ENCODE measurements around the gene RNFT2.
"Not testable (repeated sequence)": the region's sequence is repeated elsewhere in the genome, so short reads cannot be mapped to it uniquely, and the experiment has no call there.

Gene RNFT2

DNA sequence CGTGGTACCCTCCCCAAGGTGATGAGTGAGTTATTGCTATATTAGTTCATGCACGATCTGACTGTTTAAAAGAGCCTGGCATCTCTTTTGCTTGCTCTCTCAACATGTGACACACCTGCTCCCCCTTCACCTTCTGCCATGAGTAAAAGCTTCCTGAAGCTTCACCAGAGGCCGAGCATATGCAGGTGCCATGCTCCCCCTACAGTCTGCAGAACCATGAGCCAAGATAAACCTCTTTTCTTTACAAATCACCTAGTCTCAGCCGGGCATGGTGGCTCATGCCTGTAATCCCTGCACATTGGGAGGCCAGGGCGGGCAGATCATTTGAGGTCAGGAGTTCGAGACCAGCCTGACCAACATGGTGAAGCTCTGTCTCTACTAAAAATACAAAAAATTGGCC, 61.8 kb downstream of the RNFT2 start:
- no peak for FAIRE-seq

DNA sequence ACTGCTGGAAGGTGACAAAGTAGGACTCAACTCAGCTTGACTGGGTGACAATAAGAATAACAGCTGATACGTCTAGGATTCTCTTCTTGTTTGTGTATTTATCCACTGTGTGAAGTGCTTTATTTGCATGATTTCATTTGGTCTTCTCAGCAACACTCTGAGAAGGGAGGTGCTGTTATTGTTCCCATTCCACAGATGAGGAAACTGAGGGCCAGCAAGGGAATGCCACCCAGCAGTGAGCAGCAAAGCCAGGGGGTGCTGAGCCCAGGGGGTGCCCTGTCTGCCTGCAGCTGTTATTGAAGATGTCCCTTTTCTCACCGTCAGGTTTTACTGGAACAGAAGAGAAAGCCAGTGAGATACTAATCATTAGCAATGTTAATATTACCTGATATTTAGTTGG, 62.8 kb downstream of the RNFT2 start:
- FAIRE-seq = no peak

DNA sequence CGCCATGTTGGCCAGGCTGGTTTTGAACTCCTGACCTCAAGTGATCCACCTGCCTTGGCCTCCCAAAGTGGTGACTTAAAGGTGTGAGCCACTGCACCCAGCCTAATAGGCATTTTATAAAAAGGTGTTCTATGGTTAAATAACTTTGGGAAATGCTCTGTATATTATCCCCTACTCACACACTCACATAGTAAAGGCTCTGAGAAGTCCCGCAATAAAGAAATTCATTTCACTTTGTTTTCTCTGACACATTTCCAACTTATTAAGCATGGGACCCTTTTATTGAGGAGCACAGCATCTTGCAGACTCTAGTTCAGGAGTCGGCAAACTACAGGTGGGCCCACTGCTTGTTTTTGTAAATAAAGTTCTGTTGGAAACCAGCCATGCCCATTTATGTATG, 63.9 kb downstream of the RNFT2 start:
- no peak for FAIRE-seq

DNA sequence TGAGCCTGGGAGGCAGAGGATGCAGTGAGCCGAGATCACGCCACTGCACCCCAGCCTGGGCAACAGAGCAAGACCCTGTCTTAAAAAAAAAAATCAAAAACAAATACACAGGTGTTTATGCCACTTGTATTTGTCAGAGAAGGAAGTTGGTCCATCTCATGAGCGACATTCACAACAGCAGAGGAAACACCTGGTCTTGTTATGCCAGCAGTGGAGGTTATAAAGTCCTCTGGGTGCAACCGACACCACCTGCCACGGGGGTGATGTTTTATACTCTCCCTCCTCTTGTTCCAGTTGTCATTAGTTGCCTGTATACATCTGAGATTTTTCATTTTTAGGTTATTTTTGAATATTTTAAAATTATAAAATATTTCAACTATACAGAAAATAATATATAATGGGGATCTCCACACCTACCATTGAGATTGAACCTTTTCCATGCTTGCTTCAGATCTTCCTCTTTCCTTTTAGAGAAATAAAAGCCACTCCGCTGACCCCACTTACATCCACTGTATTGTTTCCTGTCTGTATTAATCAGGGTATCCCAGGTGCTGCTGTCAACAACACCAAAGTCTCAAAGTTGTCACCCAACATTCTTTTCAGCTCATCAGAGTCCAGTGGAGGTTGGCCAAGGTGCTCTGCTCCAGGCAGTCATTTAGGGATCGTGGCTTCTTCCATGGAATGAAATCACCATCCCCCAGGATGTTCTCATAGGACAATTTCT, 65.1 kb downstream of the RNFT2 start:
- FAIRE-seq = no peak

DNA sequence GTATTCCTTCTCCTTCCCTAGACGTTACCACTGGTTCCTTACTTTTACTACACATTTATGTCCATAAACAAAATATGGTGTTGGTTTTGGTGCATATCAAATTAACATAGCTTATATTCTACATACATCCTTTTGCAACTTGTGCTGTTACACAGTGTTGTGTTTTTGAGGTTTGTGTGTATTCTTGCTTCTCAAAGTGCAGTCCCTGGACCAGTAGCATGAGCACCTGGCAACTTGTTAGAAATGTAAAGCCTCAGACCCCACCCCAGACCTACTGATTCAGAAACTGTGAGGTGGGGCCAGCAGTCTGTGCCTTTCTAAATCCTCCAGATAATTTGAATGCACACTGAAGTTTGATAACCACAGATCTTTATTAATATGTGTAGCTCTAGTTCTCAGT, 65.9 kb downstream of the RNFT2 start:
- FAIRE-seq = no peak

DNA sequence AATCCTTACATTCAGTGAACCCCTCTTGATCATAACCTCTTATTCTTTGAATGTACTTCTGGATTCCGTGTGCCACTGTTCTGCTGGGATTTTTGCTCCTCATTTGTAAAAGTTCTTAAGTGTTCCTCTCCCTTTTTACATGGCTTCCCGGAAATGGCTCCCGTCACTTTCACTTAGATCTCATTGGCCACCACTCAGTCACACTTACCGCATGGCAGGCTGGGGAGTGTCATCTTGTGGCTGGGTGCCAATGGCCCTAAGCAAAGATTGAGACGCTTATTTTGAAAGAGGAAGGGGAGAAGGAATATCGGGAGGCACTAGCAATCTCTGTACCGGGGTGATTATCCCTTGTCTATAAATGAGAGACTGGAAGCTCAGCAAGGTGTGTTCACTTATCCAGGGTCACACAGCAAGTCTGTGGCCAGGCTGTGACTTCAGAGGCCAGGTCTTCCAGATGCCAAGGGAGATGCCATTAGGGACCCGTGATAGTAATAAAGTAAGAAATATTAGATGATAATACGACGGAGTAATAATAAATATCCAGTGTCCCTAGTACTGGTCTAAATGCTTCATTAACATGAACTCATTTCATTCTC, 68.8 kb downstream of the RNFT2 start:
- no peak for FAIRE-seq

DNA sequence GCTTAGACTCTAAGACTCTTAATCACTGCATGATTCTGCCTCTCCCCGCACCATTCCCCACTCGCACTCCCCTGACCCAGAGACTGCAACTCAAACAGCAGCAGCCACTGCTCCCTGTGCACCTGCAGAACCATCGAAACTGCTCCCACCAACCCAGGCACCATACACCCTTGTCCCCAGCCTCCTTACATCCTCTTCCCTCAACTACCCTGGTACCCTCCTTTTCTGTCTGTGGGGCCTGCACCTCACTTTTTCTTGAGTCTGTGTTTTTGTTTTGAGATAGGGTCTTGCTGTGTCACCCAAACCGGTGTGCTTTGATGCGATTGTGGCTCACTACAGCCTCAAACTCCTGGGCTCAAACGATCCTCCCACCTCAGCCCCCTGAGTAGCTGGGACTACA, 69.4 kb downstream of the RNFT2 start:
- FAIRE-seq = no peak

DNA sequence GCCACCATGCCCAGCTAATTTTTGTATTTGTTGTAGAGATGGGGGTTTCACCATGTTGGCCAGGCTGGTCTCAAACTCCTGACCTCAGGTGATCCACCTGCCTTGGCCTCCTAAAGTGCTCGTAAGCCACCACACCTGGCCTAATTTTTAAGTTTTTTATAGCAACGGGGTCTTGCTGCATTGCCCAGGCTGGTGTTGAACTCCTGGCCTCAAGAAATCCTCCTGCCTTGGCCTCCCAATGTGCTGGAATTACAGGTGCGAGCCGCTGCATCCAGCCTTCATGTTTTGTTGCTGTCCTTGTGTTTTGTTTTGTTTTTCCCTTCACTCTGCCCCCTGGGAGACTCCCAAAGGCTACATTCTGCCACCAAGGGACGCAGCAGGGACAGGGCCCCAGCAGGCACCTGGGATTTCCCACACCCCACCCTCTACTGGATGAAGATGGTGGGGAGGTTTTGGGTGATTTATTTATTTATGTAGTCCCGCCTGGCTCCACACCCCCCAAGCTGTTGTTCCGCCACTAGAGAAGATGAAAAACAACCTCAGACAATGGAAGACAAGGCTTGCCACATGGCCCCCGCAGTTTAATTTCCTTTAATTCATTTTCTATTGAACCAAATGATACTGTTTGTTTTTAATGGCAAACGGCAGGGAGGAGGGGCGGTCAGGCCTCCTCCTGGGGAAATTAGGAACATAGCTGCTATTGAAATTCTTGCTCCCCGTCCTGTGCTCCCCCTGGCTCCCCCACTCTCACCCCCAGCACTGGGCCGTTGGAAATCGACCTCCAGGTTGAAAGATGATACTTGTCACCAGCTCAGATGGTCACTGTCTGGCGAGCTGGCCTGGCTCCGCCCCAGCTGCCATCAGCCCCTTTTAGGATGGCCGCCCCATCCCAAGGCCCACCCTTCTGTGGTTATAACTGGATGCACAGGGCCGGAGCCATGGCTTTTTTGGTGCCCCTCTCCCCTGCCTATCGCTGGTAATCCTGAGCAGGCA, 70.3 kb downstream of the RNFT2 start:
- FAIRE-seq = no peak

DNA sequence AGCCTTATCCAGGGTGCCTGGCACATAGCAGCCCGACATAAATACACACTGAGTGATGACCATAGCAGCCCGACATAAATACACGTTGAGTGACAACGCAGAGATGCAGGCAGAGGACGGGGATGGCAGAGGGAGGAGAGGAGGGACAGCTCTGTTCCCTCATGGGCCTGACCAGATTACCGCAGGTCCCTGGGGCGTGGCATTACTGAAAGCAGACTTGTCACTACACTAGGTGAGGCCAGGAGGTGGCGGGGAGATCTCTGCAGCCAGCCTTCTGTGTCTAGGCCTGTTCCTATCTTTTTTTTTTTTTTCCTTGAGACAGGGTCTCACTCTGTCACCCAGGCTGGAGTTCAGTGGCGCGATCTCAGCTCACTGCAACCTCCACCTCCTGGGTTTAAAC, 74.1 kb downstream of the RNFT2 start:
- no peak for FAIRE-seq

DNA sequence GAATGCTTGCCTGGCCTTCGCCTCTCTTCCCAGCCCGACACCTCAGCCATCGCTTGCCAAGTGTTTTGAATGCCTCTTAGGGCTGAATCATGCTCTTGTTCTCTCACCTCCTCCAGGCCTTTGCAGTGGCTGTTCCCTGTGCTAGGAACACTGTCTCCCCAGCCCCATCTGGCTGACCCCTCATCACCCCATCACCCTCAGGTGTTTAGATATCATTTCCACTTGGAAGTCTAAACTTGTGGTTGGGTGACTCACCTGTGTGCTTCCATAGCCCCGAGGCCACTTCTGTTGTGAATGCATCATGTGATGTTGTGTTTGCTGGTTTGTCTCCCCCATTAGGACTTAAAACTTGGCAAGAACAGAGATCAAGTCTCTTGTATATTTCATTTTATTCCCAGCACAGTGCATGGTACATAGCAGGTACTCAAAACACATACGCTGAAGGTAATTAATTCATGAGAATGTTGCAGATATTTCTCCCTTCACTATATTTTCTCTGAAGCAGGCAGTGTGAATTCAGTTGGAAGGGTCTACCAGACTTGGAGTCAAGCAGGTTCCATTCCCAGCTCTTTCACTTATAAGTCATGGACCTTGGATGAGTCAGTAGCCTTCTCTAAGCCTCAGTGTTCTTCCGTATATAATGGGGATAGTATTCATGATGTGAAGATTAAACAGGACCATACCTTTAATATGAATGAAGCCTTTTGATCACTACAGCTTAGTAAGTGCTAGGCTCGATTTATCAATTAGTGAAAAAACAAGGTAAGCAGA, 75.3 kb downstream of the RNFT2 start:
- no peak for FAIRE-seq

DNA sequence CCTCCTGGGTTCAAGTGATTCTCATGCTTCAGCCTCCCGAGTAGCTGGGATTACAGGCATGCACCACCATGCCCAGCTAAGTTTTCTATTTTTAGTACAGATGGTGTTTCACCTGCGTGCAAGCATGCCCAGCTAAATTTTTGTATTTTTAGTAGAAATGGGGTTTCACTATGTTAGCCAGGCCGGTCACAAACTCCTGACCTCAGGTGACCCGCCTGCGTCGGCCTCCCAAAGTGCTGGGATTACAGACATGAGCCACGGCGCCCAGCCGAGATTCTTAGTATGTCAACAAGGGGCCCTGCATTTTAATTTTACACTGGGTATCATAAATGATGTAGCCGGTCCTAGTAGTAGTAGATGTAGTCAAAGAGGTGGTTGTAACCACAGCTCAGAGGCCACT, 76.7 kb downstream of the RNFT2 start:
- FAIRE-seq = not testable (repeated sequence)

DNA sequence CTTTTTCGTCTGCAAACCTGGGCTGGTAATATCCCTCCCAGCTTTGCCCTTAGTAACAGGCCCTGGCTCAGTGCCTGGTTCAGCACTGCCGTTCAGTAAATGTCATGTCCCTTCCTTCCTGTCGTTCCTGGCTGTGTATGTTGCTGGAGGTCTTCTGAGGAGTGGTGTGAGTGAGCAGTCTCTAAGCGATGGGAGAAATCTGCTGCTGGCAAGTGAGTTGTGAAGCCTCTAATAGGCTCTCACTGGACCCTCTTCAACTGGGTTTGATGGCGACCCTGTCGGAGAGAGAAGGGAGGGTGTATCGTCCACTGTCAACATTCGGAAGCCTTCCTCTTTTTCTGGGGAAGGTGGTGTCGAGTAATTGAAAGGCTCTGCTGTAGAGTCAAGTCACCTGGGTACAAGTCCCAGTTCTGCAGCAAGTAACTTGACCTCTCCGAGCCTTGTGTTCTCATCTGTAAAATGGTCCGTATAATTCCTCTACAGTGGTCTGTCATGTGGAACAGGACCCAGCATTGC, 80.3 kb downstream of the RNFT2 start:
- no peak for FAIRE-seq

DNA sequence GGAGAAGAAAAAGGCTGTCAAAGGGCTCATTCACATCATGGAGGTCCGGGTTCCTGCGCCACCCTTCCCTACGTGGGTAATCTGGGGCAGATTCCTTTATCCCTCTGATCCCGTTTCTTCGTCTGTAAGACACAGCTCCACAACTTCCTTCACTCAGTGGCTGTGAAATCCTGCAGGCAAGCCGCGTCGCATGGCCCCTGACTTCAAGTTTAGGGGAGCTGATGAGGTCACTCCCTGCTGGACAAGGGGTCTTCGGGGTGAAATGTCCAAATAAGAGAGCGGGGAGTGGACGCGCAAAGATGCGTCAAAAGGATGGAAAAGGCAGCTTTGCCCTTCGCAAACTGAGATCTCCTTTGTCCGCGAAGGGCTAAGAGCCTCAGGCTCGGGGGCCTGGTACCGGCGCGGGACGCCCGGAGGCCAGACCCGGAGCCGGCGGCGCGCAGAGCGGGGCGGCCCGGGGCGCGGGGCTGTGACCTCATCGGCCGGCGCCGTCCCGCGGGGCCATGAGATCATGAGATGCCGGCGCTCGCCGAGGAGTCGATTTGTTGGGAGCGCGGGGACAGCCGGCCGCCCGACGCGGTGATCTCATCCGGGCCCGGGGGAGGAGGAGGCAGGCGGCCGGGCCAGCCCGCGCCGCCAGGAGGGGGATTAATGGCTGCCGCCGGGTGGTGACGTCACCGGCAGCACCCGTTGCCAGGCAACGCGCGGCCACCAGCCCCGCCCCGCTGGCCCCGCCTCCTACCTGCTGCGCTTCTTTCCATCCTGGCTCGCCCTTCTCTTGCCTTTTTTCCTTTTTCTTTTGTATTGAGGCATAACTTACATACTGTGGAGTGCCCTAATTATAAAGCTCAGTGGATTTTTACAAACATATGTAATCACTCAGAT, 81.1 kb downstream of the RNFT2 start:
- FAIRE-seq = no peak

DNA sequence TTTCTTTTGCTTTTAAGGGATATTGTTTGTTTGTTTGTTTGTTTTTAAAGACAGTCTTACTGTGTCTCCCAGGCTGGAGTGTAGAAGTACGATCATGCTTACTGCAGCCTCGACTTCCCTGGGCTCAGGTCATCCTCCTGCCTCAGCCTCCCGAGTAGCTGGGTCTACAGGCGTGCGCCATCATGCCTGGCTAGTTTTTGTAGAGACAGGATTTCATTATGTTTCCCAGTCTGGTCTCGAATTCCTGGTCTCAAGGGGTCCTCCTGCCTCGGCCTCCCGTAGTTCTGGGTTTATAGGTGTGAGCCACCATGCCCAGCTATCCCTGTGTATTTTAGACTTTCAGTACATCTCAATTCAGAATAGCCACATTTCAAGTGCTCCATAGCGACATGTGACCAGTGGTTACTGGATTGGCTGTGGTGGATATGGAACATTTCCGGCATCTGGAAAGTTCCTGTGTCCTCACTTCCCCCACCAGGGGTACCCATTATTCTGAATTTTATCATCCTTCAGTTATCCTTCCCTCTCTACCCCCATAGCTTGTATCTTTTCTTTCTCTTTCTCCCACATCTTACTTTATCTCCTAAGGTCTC, 82.0 kb downstream of the RNFT2 start:
- no peak for FAIRE-seq

DNA sequence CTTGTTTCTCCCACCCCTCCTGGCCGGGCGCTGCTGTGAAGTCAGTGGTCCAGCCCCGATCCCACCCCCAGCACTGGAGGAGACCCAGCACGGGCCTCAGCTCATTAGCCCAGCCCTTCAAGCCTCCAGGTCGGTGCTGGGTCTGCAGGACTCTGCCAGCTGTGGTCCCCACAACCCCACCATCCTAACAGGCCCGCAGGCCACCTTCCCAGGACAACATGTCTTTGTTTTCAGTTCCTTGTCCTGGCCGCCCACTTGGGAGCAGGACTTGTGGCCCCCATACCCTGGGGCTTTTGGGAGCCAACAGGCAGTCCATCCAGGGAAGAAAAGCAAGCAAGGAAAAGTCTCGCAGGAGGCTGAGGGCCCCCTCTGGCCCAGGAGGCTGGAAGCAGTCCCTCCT, 83.2 kb downstream of the RNFT2 start:
- no peak for FAIRE-seq

DNA sequence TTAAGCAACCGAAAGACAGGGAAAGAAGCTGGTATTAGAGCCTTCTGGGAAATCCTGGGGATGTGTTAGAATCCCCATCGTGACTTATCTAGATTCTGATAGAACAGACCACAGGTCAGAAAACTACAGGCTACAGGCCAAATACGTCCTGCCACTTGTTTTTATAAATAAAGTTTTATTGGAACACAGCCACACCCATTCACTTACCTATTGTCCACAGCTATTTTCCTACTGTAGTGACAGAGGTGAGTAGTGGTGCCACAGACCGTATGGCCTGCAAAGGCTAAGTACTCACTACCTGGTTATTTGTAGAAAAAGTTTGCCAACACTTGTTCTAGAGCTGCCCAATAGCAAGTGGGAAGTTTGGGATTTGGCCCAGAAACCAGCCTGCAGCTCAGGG, 89.3 kb downstream of the RNFT2 start:
- no peak for FAIRE-seq

DNA sequence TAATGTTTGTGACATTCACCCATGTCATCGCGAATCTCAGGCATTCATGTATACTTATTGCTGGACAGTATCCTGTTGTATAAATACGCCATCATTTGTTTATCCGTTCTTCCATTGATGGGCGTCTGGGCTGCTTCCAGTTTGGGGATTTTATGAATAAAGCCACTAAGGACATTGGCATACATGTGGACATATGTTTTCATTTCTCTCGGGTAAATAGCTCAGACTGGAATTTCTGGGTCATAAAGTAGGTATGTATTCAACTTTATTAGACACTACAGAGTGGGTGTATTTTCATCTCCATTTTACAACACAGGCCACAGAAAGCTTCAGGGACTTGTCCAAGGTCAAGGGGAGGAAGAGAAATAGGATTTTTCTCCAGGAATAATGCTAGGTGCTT, 94.2 kb downstream of the RNFT2 start:
- no peak for FAIRE-seq

DNA sequence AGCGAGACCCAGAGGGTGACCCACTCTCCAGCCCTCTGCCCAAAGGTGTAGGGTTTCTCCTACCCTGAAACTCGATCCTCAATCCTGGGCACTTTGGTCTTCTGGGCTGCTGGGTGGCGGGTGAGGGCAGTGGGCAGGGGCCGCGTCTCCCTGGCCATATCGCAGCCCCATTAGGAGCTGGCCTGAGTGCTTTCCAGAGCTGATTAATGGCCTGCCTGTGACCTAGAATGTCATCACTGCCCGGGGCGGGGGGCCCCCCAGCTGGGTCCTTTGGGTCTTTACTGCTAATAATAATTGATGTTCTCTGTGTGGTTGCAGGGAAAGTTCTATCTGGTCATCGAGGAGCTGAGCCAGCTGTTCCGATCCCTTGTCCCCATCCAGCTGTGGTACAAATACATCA, 95.4 kb downstream of the RNFT2 start:
- FAIRE-seq = no peak

DNA sequence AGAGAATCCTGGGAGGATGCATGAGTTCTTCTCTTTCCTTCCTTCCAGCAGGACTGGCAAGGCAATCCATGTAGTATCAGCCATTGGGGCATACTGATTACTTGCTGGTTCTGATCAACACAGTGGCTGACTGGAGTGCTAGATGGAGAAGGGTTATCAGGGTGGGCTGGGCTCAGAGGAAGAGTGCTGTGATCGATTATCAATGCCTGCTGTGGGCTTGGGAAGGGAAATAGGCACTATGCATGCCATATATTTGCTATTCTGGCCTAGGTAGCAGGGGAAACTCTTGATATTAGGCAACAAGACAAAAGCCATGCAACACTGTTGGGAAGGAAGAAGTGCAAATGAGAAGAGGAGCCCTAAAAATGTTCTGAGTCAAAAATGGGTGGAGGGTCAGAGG, 97.4 kb downstream of the RNFT2 start:
- FAIRE-seq = no peak

DNA sequence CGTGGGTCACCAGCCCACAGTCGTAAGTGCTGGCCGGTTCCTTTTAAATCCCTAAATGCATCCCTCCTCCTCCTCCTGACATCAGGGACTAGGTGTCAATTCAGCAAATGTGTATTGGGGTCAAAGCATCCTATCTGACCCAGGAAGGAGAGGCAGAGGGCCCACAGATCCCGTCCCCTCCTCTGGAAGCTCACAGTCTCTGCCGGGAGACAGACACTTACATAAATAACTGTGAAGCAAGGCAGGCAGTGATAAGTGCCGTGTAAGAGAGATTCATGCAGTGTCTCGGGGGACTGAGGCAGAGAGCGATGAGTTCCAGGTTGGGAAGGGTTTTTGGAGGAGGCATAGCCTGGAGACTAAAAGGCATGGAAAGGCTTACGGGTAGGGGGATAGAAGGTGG, 99.0 kb downstream of the RNFT2 start:
- no peak for FAIRE-seq

DNA sequence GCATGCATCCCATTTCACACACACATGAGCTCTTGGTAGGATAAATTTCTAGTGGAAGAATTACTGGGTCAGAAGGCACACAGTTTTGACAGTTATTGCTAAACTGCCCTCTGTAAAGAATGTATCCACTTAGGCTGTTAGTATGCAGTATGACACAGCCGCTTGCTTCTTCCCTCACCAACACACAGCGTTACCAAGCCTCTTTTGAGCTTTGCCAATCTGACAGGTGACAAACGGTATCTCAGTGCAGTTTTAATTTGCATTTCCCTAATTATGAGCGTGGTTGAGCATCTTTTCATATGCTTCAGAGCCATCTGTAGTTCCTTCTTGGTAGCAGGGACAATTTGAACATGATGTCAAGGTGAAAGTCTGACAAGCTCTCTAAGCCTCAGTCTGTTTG, 100.2 kb downstream of the RNFT2 start:
- no peak for FAIRE-seq

Measured in colon (tissue), 2 donors.